ENCODE measurements around the gene PSMD2. TPM values are rescaled to one million over a fixed set of nuclear protein-coding genes. Genes with fewer than 3 reads are reported as not detected.
"Not testable (repeated sequence)": the region's sequence is repeated elsewhere in the genome, so short reads cannot be mapped to it uniquely, and the experiment has no call there.

The PSMD2 gene
- total RNA-seq, 1 experiment from 2014 or later = 645 TPM

GRCh38 chr3:184261270-184261853 is 37.7 kb upstream of the PSMD2 start, which contains the start of gene CAMK2N2:
CAMK2N2 (minus strand) TSS chr3:184261553; CDS start chr3:184261285, 268 bp downstream.
- CTCF ChIA-PET = interaction anchor here (0.6 kb wide), 1 partner anchor 34 kb away, joined by 5 read pairs; no protein-coding TSS in a partner anchor
- intact Hi-C loops (cut with micrococcal nuclease; ENCODE audit: unreplicated experiment) = no loop called here
- DNase-seq (ENCODE audit: low spot score) = peak; percentile 66
- H3K27me3 ChIP-seq (replicated peaks; ENCODE audit: insufficient read depth, low read depth, low read length, poor library complexity) = peaks cover 25% of the 10 kb centered on the region
- peak within 1 kb of the TSS; percentile 51 for H3K4me3 ChIP-seq (ENCODE audit: low read depth, low read length, poor library complexity, severe bottlenecking)
- POLR2A ChIA-PET (ENCODE audit: low non-redundant PET) = interaction anchor here (0.7 kb wide), 1 partner anchor 368 kb away, joined by 9 read pairs; no protein-coding TSS in a partner anchor
- no peaks in the 10 kb centered on the region for H3K9me3 ChIP-seq (ENCODE audit: low read depth, low read length, poor library complexity, severe bottlenecking)
- peaks cover 11% of the 10 kb centered on the region for H3K4me1 ChIP-seq (ENCODE audit: insufficient read depth, low read length, poor library complexity, severe bottlenecking)
- H3K36me3 ChIP-seq (ENCODE audit: insufficient read depth, low read length, poor library complexity, severe bottlenecking) = no peaks in the 10 kb centered on the region
- no TSS peak for BruUV-seq (replicated peaks)
- TF ChIP-seq, protein P1, sequence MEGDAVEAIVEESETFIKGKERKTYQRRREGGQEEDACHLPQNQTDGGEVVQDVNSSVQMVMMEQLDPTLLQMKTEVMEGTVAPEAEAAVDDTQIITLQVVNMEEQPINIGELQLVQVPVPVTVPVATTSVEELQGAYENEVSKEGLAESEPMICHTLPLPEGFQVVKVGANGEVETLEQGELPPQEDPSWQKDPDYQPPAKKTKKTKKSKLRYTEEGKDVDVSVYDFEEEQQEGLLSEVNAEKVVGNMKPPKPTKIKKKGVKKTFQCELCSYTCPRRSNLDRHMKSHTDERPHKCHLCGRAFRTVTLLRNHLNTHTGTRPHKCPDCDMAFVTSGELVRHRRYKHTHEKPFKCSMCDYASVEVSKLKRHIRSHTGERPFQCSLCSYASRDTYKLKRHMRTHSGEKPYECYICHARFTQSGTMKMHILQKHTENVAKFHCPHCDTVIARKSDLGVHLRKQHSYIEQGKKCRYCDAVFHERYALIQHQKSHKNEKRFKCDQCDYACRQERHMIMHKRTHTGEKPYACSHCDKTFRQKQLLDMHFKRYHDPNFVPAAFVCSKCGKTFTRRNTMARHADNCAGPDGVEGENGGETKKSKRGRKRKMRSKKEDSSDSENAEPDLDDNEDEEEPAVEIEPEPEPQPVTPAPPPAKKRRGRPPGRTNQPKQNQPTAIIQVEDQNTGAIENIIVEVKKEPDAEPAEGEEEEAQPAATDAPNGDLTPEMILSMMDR (conservative IDR thresholded peaks at IDR 0.05; ENCODE audit: low read depth, low read length) = no peak
- no peak for TF ChIP-seq EZH2 (IDR thresholded peaks at IDR 0.05; ENCODE audit: borderline replicate concordance, low read depth, low read length, poor library complexity, severe bottlenecking)
- no peak within 1 kb of the TSS for H3K27ac ChIP-seq (ENCODE audit: low read depth, low read length, poor library complexity, severe bottlenecking)

DNA sequence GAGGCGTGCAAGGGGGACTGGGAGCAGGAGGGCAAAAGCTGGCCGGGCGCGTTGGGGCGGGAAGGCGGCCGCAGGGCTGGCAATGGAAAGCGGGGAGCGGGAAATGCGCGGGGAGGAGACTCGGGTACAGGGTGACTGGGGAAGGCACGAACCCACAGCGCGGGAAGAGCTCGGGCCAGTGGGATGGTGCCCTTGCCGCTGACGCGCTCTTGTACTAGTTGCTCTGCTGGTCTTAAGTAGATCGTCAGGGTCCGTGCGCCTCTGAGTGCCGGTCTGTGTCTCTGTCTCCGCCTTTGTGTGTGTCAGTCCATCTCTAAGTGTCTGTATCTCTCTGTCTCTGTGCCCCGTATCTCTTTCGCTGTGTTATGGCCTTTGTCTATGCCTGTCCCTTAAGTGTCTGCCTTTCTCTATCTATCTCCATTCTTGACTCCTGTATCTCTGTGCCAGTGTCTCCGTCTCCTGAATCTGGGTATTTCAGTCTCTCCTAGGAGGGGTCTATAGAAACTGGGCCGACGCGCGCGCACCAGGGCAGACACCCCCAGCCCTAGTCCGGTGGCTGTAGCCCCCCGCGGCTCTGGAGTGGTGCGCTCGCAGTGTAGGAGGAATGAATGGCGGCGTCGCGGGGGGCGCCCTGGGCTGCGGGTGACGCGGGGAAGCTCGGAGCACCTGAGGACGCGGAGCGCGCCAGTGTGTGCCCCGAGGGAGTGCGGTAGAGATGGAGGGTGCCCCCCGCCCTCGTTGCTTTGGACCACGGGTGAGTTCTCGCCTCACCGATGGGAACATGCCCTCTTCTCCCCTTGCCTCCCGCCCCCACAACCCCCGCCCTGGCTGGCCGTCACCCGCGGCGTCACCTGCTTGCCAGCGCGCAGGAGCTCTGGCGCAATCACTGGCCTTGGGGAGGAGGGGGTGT is 36.9 kb upstream of the PSMD2 start:
- BruUV-seq (replicated peaks) = no TSS peak
- H3K27me3 ChIP-seq (replicated peaks; ENCODE audit: insufficient read depth, low read depth, low read length, poor library complexity) = peaks cover 25% of the 10 kb centered on the region
- POLR2A ChIA-PET (ENCODE audit: low non-redundant PET) = no interaction called here

DNA sequence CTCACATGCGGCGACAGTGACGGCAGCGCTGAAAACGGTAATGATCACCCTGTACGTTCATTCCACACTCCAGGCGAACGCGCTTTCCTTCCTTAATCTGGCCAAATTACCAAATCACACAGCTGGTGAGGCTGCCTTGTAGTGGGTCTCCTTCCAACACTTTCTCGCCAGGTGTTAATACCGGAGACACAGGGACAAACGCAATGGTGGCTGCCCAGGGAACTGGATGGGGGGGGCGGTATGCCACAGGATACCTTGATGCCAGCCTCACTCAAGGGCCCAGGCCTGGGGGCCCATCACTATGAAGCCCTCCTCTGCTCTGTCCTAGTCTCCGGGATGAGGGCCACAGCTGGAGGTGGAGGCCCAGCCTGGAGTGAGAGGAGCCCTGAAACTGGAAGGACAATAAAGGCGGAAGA is 36.3 kb upstream of the PSMD2 start:
- POLR2A ChIA-PET (ENCODE audit: low non-redundant PET) = no interaction called here

More for the DNA sequence above, 36.9 kb upstream of the PSMD2 start:
- CTCF ChIA-PET = interaction anchor here (0.6 kb wide), 1 partner anchor 12 kb away, joined by 11 read pairs; no protein-coding TSS in a partner anchor
- H3K4me3 ChIP-seq (ENCODE audit: low read depth, low read length, poor library complexity, severe bottlenecking) = peak overlapping the region; percentile 51
- H3K36me3 ChIP-seq (ENCODE audit: insufficient read depth, low read length, poor library complexity, severe bottlenecking) = no peaks in the 10 kb centered on the region
- TF ChIP-seq, protein P1 (conservative IDR thresholded peaks at IDR 0.05; ENCODE audit: low read depth, low read length) = no peak
- TF ChIP-seq EZH2 (IDR thresholded peaks at IDR 0.05; ENCODE audit: borderline replicate concordance, low read depth, low read length, poor library complexity, severe bottlenecking) = no peak
- H3K4me1 ChIP-seq (ENCODE audit: insufficient read depth, low read length, poor library complexity, severe bottlenecking) = peaks cover 11% of the 10 kb centered on the region
- H3K27ac ChIP-seq (ENCODE audit: low read depth, low read length, poor library complexity, severe bottlenecking) = no peak overlapping the region
- H3K9me3 ChIP-seq (ENCODE audit: low read depth, low read length, poor library complexity, severe bottlenecking) = no peaks in the 10 kb centered on the region
- peak; percentile 37 for DNase-seq (ENCODE audit: low spot score)
- intact Hi-C loops (cut with micrococcal nuclease; ENCODE audit: unreplicated experiment) = no loop called here

DNA sequence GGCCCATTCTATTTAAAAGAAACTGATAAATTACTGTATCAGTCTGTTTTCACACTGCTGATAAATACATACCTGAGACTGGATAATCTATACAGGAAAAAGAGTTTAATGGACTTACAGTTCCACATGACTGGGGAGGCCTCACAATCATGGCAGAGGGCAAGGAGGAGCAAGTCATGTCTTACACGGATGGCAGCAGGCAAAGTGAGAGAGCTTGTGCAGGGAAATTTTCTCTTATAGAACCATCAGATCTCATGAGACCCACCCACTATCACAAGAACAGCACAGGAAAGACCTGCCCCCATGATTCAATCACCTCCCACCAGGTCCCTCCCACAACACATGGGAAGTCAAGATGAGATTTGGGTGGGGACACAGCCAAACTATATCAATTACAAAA is 31.8 kb upstream of the PSMD2 start:
- H3K36me3 ChIP-seq (ENCODE audit: insufficient read depth, low read length, poor library complexity, severe bottlenecking); H3K27ac ChIP-seq (ENCODE audit: low read depth, low read length, poor library complexity, severe bottlenecking); DNase-seq (ENCODE audit: low spot score); POLR2A ChIA-PET (ENCODE audit: low non-redundant PET); BruUV-seq (replicated peaks); intact Hi-C loops (cut with micrococcal nuclease; ENCODE audit: unreplicated experiment); H3K4me3 ChIP-seq (ENCODE audit: low read depth, low read length, poor library complexity, severe bottlenecking); H3K9me3 ChIP-seq (ENCODE audit: low read depth, low read length, poor library complexity, severe bottlenecking); H3K4me1 ChIP-seq (ENCODE audit: insufficient read depth, low read length, poor library complexity, severe bottlenecking); CTCF ChIA-PET: not testable (repeated sequence)
- peaks cover 11% of the 10 kb centered on the region for H3K27me3 ChIP-seq (replicated peaks; ENCODE audit: insufficient read depth, low read depth, low read length, poor library complexity)

More for the DNA sequence above, 36.3 kb upstream of the PSMD2 start:
- Histone ChIP-seq H3K27me3 (replicated peaks; ENCODE audit: insufficient read depth, low read depth, low read length, poor library complexity) (peaks cover 25% of the 10 kb centered on the region), H3K4me1 (ENCODE audit: insufficient read depth, low read length, poor library complexity, severe bottlenecking) (peaks cover 11% of the 10 kb centered on the region), H3K9me3 (ENCODE audit: low read depth, low read length, poor library complexity, severe bottlenecking) (no peaks in the 10 kb centered on the region), H3K27ac (ENCODE audit: low read depth, low read length, poor library complexity, severe bottlenecking) (no peak overlapping the region), H3K4me3 (ENCODE audit: low read depth, low read length, poor library complexity, severe bottlenecking) (peak overlapping the region; percentile 51), H3K36me3 (ENCODE audit: insufficient read depth, low read length, poor library complexity, severe bottlenecking) (no peaks in the 10 kb centered on the region)
- BruUV-seq (replicated peaks) = no TSS peak
- no peak for DNase-seq (ENCODE audit: low spot score)
- CTCF ChIA-PET = interaction anchor here (0.6 kb wide), 1 partner anchor 13 kb away, joined by 11 read pairs; no protein-coding TSS in a partner anchor
- intact Hi-C loops (cut with micrococcal nuclease; ENCODE audit: unreplicated experiment) = no loop called here
- TF ChIP-seq, protein P1 (conservative IDR thresholded peaks at IDR 0.05; ENCODE audit: low read depth, low read length) = no peak
- no peak for TF ChIP-seq EZH2 (IDR thresholded peaks at IDR 0.05; ENCODE audit: borderline replicate concordance, low read depth, low read length, poor library complexity, severe bottlenecking)
